HepG2 (cell line): ENCODE data around the gene NDUFB6. TPM values are rescaled to one million over a fixed set of nuclear protein-coding genes. Genes with fewer than 3 reads are reported as not detected.

ENCODE experiments used
- ARNTL ChIP-seq: sonication (generic); formaldehyde crosslinking; IDR thresholded peaks from 2 replicates; pipeline ENCODE4 v1.4.0; 2020; ENCODE audit warnings: mild to moderate bottlenecking, missing genetic modification reagents
- ASH2L ChIP-seq: fragments of 300-600, 200-600 bp; sonication (generic); IDR thresholded peaks from 2 replicates; pipeline ENCODE4 v1.7.0; 2017; ENCODE audit warnings: low read depth, mild to moderate bottlenecking, moderate library complexity, mixed read lengths, low read length; ENCODE audit not compliant: insufficient read length
- BRD4 ChIP-seq: sonication (generic); formaldehyde crosslinking; IDR thresholded peaks from 2 replicates; pipeline ENCODE4 v1.4.0; 2020; ENCODE audit warnings: missing genetic modification reagents
- DMAP1 ChIP-seq: IDR thresholded peaks from 2 replicates; pipeline ENCODE4 v1.6.1; 2016
- HDAC1 ChIP-seq: sonication (generic); formaldehyde crosslinking; IDR thresholded peaks from 2 replicates; pipeline ENCODE4 v1.5.1; 2020; ENCODE audit warnings: mild to moderate bottlenecking, missing genetic modification reagents
- HNRNPK ChIP-seq: fragments of 200-400 bp; formaldehyde crosslinking; IDR thresholded peaks from 2 replicates; pipeline ENCODE4 v1.6.1; 2018; ENCODE audit warnings: low read length, low read depth, moderate library complexity, mild to moderate bottlenecking; ENCODE audit not compliant: poor library complexity, severe bottlenecking
- HOXA5 ChIP-seq: sonication (generic); formaldehyde crosslinking; IDR thresholded peaks from 2 replicates; pipeline ENCODE4 v1.4.0; 2020; ENCODE audit warnings: missing genetic modification reagents
- KDM2A ChIP-seq: sonication (generic); formaldehyde crosslinking; IDR thresholded peaks from 2 replicates; pipeline ENCODE4 v1.4.0; 2020; ENCODE audit warnings: low read depth, missing genetic modification reagents, borderline replicate concordance
- KLF12 ChIP-seq: sonication (generic); formaldehyde crosslinking; IDR thresholded peaks from 2 replicates; pipeline ENCODE4 v1.4.0; 2020; ENCODE audit warnings: missing genetic modification reagents, borderline replicate concordance
- KLF13 ChIP-seq: sonication (generic); formaldehyde crosslinking; IDR thresholded peaks from 2 replicates; pipeline ENCODE4 v1.4.0; 2020; ENCODE audit warnings: mild to moderate bottlenecking, missing genetic modification reagents
- RFXANK ChIP-seq: IDR thresholded peaks from 2 replicates; pipeline ENCODE4 v1.6.1; 2016
- RXRB ChIP-seq: IDR thresholded peaks from 2 replicates; pipeline ENCODE4 v1.6.1; 2016; ENCODE audit warnings: borderline replicate concordance, missing genetic modification reagents, missing compliant biosample characterization
- SOX6 ChIP-seq, 2 experiments: fragments of 450-650 bp in 1 of 2; sonication (generic) in 1 of 2; formaldehyde crosslinking in 1 of 2; IDR thresholded peaks; 2 replicates each; pipeline versions ENCODE4 v1.4.0 to v1.6.1; 2017 to 2020; ENCODE audit warnings: antibody characterized with exemption in 1 of 2, mild to moderate bottlenecking in 1 of 2, missing genetic modification reagents in 1 of 2
- TARDBP ChIP-seq: sonication (generic); formaldehyde crosslinking; IDR thresholded peaks from 2 replicates; pipeline ENCODE4 v1.8.0; 2022; ENCODE audit warnings: mild to moderate bottlenecking, missing genetic modification reagents
- TP53 ChIP-seq: sonication (generic); formaldehyde crosslinking; conservative IDR thresholded peaks from 2 replicates; pipeline ENCODE4 v1.4.0; 2020; ENCODE audit warnings: missing genetic modification reagents
- XRCC5 ChIP-seq: fragments of 200-400 bp; formaldehyde crosslinking; optimal IDR thresholded peaks from 2 replicates; pipeline ENCODE3; 2017; ENCODE audit warnings: mild to moderate bottlenecking, low read length
- ZBTB21 ChIP-seq: sonication (generic); formaldehyde crosslinking; IDR thresholded peaks from 2 replicates; pipeline ENCODE4 v1.4.0; 2020; ENCODE audit warnings: missing genetic modification reagents
- ZBTB7B ChIP-seq: sonication (generic); formaldehyde crosslinking; IDR thresholded peaks from 2 replicates; pipeline ENCODE4 v1.4.0; 2020; ENCODE audit warnings: missing genetic modification reagents
- ZMYM4 ChIP-seq: sonication (generic); formaldehyde crosslinking; IDR thresholded peaks from 2 replicates; pipeline ENCODE4 v1.8.1; 2023; ENCODE audit warnings: mild to moderate bottlenecking, missing genetic modification reagents
- ZNF224 ChIP-seq: sonication (generic); formaldehyde crosslinking; IDR thresholded peaks from 2 replicates; pipeline ENCODE4 v1.5.0; 2020; ENCODE audit warnings: mild to moderate bottlenecking, missing genetic modification reagents
- ZNF260 ChIP-seq: sonication (generic); formaldehyde crosslinking; IDR thresholded peaks from 2 replicates; pipeline ENCODE4 v1.4.0; 2020; ENCODE audit warnings: missing genetic modification reagents, low read depth, mild to moderate bottlenecking, borderline replicate concordance
- ZNF326 ChIP-seq: sonication (generic); formaldehyde crosslinking; IDR thresholded peaks from 2 replicates; pipeline ENCODE4 v1.4.0; 2020; ENCODE audit warnings: missing genetic modification reagents, borderline replicate concordance
- ZNF33A ChIP-seq: sonication (generic); formaldehyde crosslinking; IDR thresholded peaks from 2 replicates; pipeline ENCODE4 v1.5.1; 2020; ENCODE audit warnings: missing genetic modification reagents, mild to moderate bottlenecking, moderate library complexity, borderline replicate concordance
- ZNF367 ChIP-seq: sonication (generic); formaldehyde crosslinking; IDR thresholded peaks from 2 replicates; pipeline ENCODE4 v1.4.0; 2020; ENCODE audit warnings: missing genetic modification reagents, borderline replicate concordance
- ZNF543 ChIP-seq: sonication (generic); formaldehyde crosslinking; IDR thresholded peaks from 2 replicates; pipeline ENCODE4 v1.4.0; 2020; ENCODE audit warnings: mild to moderate bottlenecking, missing genetic modification reagents
- ZNF557 ChIP-seq: sonication (generic); formaldehyde crosslinking; IDR thresholded peaks from 2 replicates; pipeline ENCODE4 v1.4.0; 2020; ENCODE audit warnings: missing genetic modification reagents
- ZNF572 ChIP-seq: sonication (generic); formaldehyde crosslinking; IDR thresholded peaks from 2 replicates; pipeline ENCODE4 v1.5.1; 2020; ENCODE audit warnings: mild to moderate bottlenecking, missing genetic modification reagents
- ZNF747 ChIP-seq: sonication (generic); formaldehyde crosslinking; IDR thresholded peaks from 2 replicates; pipeline ENCODE4 v1.8.1; 2023; ENCODE audit warnings: missing genetic modification reagents, mild to moderate bottlenecking, borderline replicate concordance
- ZNF761 ChIP-seq: sonication (generic); formaldehyde crosslinking; conservative IDR thresholded peaks from 2 replicates; pipeline ENCODE4 v1.4.0; 2020; ENCODE audit warnings: mild to moderate bottlenecking, missing genetic modification reagents
- ZSCAN29 ChIP-seq: sonication (generic); formaldehyde crosslinking; conservative IDR thresholded peaks from 2 replicates; pipeline ENCODE4 v1.4.0; 2020; ENCODE audit warnings: mild to moderate bottlenecking, missing genetic modification reagents
- polyA plus RNA-seq, 8 experiments: library from polyadenylated mRNA; depleted of rRNA in 3 of 8; stranded (reverse) in 7 of 8; unstranded in 1 of 8; fragments of >200 nt; fragmentation: Illumina TruSeq in 4 of 8; extraction: Trizol in 4 of 8; gene quantifications; 2 replicates each; pipeline versions ENCODE4 v1.2.1 to v1.2.3, GENCODE V29; 2011 to 2016; ENCODE audit warnings: low read depth in 4 of 8, missing spikeins in 1 of 8, mixed read lengths in 1 of 8; ENCODE audit not compliant: insufficient read depth in 1 of 8
- total RNA-seq, 5 experiments: library from RNA; depleted of rRNA; stranded (reverse); fragments of >200 nt; fragmentation: Illumina TruSeq; extraction: Trizol; gene quantifications; 2 replicates each; pipeline ENCODE4 v1.2.3, GENCODE V29; 2016; ENCODE audit warnings: low read depth in 1 of 5
- TF ChIP-seq, protein P1 (sequence below): IDR thresholded peaks from 2 replicates; pipeline ENCODE4 v1.6.1; 2016; ENCODE audit warnings: low read depth, borderline replicate concordance
- TF ChIP-seq, protein P2 (sequence below): sonication (generic); formaldehyde crosslinking; conservative IDR thresholded peaks from 2 replicates; pipeline ENCODE4 v1.8.0; 2022; ENCODE audit warnings: mild to moderate bottlenecking, moderate library complexity, missing genetic modification reagents

Gene NDUFB6
- total and polyA plus RNA-seq, 2 of the 13 experiments (the other 11 are each of a cell fraction or from before 2014, with no cell fraction given): 31.2 to 81.9 TPM

DNA sequence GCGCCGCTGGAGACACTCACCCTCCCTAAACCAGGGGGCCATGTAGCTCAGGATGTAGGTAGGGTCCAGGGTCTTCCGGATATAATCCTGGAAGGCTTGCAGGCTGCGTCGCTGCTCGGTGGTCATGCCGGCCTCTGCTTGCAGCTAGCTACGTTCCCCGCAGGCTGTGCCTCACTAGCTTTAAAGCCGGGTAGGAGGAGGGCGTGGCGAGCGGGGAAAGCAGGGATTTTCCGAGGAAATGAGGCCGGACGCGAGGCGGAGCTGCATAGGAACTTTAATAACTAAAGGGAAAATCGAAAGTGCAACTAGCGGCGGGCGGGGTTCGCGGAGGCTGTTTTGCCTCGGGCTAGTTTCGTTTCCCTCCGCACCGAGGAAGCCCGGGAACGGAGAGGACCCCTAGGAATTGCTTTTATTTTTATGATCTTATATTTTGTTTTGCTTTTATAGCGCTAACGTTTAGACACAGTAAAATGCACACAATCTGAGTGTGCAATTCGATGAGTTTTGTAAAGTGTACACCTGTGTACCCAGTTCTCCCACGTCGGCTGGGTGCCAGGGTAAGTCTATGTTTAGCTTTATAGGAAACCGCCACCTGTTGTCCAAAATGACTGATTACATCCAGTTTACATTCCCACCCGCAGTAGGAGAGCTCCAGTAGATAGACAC, 46.8 kb downstream of the NDUFB6 start, which contains the start of gene RIGI (continued):
- 0 out of 2 replicates have a peak, but pooled peaks have one; percentile 55 for TF ChIP-seq KLF13 (CRISPR knock-in tag)
- no peak for TF ChIP-seq ZNF33A
- TF ChIP-seq RFXANK (CRISPR knock-in tag): no peak
- peak; percentile 53; the same call in 1 of the 2 replicates for TF ChIP-seq TARDBP (CRISPR knock-in tag)
- TF ChIP-seq ZMYM4 (CRISPR knock-in tag): peak; percentile 68
- no peak for TF ChIP-seq ZNF224 (CRISPR knock-in tag)
- TF ChIP-seq TP53 (CRISPR knock-in tag): no peak
- no peak for TF ChIP-seq BRD4 (CRISPR knock-in tag)
- TF ChIP-seq ZNF326 (CRISPR knock-in tag): no peak
- no peak for TF ChIP-seq ZNF260
- TF ChIP-seq ARNTL (CRISPR knock-in tag): no peak
- peak; percentile 37; the same call in 1 of the 2 replicates for TF ChIP-seq DMAP1 (CRISPR knock-in tag)
- TF ChIP-seq KLF12: 0 out of 2 replicates have a peak, but pooled peaks have one; percentile 58
- no peak for TF ChIP-seq ZBTB7B (CRISPR knock-in tag)
- TF ChIP-seq ZNF543 (CRISPR knock-in tag): no peak
- TF ChIP-seq, protein P1, sequence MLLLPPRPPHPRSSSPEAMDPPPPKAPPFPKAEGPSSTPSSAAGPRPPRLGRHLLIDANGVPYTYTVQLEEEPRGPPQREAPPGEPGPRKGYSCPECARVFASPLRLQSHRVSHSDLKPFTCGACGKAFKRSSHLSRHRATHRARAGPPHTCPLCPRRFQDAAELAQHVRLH (CRISPR knock-in tag): peak; percentile 76; the same call in 1 of the 2 replicates
- TF ChIP-seq ZSCAN29 (CRISPR knock-in tag): no peak
- TF ChIP-seq KDM2A (CRISPR knock-in tag): peak; percentile 94
- TF ChIP-seq RXRB (CRISPR knock-in tag): no peak
- TF ChIP-seq XRCC5: peak; percentile 63
- TF ChIP-seq ZNF557 (CRISPR knock-in tag): no peak
- no peak for TF ChIP-seq SOX6 (IDR thresholded peaks at IDR 0.05)
- TF ChIP-seq SOX6 (CRISPR knock-in tag; IDR thresholded peaks at IDR 0.05): 0 out of 2 replicates have a peak, but pooled peaks have one; percentile 44
- TF ChIP-seq HNRNPK: no peak
- TF ChIP-seq ASH2L: peak; percentile 98
- TF ChIP-seq, protein P2, sequence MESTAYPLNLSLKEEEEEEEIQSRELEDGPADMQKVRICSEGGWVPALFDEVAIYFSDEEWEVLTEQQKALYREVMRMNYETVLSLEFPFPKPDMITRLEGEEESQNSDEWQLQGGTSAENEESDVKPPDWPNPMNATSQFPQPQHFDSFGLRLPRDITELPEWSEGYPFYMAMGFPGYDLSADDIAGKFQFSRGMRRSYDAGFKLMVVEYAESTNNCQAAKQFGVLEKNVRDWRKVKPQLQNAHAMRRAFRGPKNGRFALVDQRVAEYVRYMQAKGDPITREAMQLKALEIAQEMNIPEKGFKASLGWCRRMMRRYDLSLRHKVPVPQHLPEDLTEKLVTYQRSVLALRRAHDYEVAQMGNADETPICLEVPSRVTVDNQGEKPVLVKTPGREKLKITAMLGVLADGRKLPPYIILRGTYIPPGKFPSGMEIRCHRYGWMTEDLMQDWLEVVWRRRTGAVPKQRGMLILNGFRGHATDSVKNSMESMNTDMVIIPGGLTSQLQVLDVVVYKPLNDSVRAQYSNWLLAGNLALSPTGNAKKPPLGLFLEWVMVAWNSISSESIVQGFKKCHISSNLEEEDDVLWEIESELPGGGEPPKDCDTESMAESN (CRISPR knock-in tag): no peak
- no peak for TF ChIP-seq ZBTB21 (CRISPR knock-in tag)
- TF ChIP-seq ZNF572 (CRISPR knock-in tag): 0 out of 2 replicates have a peak, but pooled peaks have one; percentile 31
- no peak for TF ChIP-seq ZNF761 (CRISPR knock-in tag)
- 0 out of 2 replicates have a peak, but pooled peaks have one; percentile 68 for TF ChIP-seq ZNF367 (CRISPR knock-in tag)
- TF ChIP-seq HDAC1 (CRISPR knock-in tag): peak; percentile 66; the same call in 1 of the 2 replicates
- no peak for TF ChIP-seq HOXA5
- TF ChIP-seq ZNF747: no peak
